GM18858 (cell line): ENCODE data around the gene MYO5B.

ENCODE experiments used
- ATAC-seq: cut with Tn5 transposase; IDR thresholded peaks from one replicate; pipeline ENCODE4 v1.9.1; 2021; ENCODE audit not compliant: unreplicated experiment

The MYO5B gene

GRCh38 chr18:50154420-50154819, 40.5 kb downstream of the MYO5B start:
- no peak for ATAC-seq

- no peak for ATAC-seq
Measured at GRCh38 chr18:50152900-50153299, 42.0 kb downstream of the MYO5B start.

- ATAC-seq, result no peak
Measured at GRCh38 chr18:50151926-50152325, 43.0 kb downstream of the MYO5B start.

- no peak for ATAC-seq
Measured at GRCh38 chr18:50144540-50144939, 50.4 kb downstream of the MYO5B start.

- no peak for ATAC-seq
Measured at GRCh38 chr18:50143886-50144285, 51.1 kb downstream of the MYO5B start.

GRCh38 chr18:50143294-50143693, 51.7 kb downstream of the MYO5B start:
- no peak for ATAC-seq

- no peak for ATAC-seq
Measured at GRCh38 chr18:50142441-50143120, 52.4 kb downstream of the MYO5B start.

GRCh38 chr18:50138181-50139064, 56.5 kb downstream of the MYO5B start:
- no peak for ATAC-seq

- ATAC-seq, result no peak
Measured at GRCh38 chr18:50135903-50136302, 59.0 kb downstream of the MYO5B start.

GRCh38 chr18:50133526-50133925, 61.4 kb downstream of the MYO5B start:
- no peak for ATAC-seq

GRCh38 chr18:50131591-50131990, 63.4 kb downstream of the MYO5B start:
- ATAC-seq, result peak; percentile 51

GRCh38 chr18:50128506-50129271, 66.3 kb downstream of the MYO5B start:
- no peak for ATAC-seq

- ATAC-seq, result no peak
Measured at GRCh38 chr18:50127516-50128210, 67.3 kb downstream of the MYO5B start.

- ATAC-seq, result no peak
Measured at GRCh38 chr18:50126471-50126870, 68.5 kb downstream of the MYO5B start.

GRCh38 chr18:50125456-50125855, 69.5 kb downstream of the MYO5B start:
- ATAC-seq, result no peak

GRCh38 chr18:50119296-50119695, 75.7 kb downstream of the MYO5B start:
- ATAC-seq, result no peak

GRCh38 chr18:50117863-50118262, 77.1 kb downstream of the MYO5B start:
- ATAC-seq, result no peak

- no peak for ATAC-seq
Measured at GRCh38 chr18:50115095-50115494, 79.9 kb downstream of the MYO5B start.

- ATAC-seq, result no peak
Measured at GRCh38 chr18:50114448-50114847, 80.5 kb downstream of the MYO5B start.

GRCh38 chr18:50113726-50114125, 81.2 kb downstream of the MYO5B start:
- no peak for ATAC-seq

GRCh38 chr18:50111398-50111797, 83.5 kb downstream of the MYO5B start:
- ATAC-seq, result no peak
